Renal pelvis (tissue), 4 donors: ENCODE measurements around the gene NPSR1. TPM values are rescaled to one million over a fixed set of nuclear protein-coding genes. Genes with fewer than 3 reads are reported as not detected.
A peak's percentile ranks its signal among the peaks of the same experiment; 100 is the strongest.

ENCODE experiments used
- DNase-seq: peaks from one replicate; pipeline ENCODE4 v3.0.0-alpha.2; 2013
- polyA plus RNA-seq, 3 donors: library from polyadenylated mRNA; unstranded; fragments of 120-200 nt; gene quantifications; one replicate each; pipeline ENCODE4 v1.2.1, GENCODE V29; 2013; ENCODE audit not compliant: insufficient read length in 3 of 3

Gene NPSR1
- polyA plus RNA-seq, 3 donors = 0.06 TPM; not detected in 2

- DNase-seq = no peak
These were observed 61.6 kb downstream of the NPSR1 start for GRCh38 chr7:34719636-34720035.

- no peak for DNase-seq
These were observed 62.3 kb downstream of the NPSR1 start for GRCh38 chr7:34720289-34720688.

GRCh38 chr7:34723338-34723737 lies 65.3 kb downstream of the NPSR1 start:
- DNase-seq = no peak

- DNase-seq = no peak
These were observed 66.0 kb downstream of the NPSR1 start for GRCh38 chr7:34723866-34724490.

GRCh38 chr7:34726221-34726620 lies 68.2 kb downstream of the NPSR1 start:
- no peak for DNase-seq

- no peak for DNase-seq
These were observed 69.5 kb downstream of the NPSR1 start for GRCh38 chr7:34727464-34727995.

GRCh38 chr7:34728156-34728555 lies 70.1 kb downstream of the NPSR1 start:
- DNase-seq = no peak

GRCh38 chr7:34734771-34735170 lies 76.8 kb downstream of the NPSR1 start:
- DNase-seq = no peak

- DNase-seq = no peak
These were observed 77.5 kb downstream of the NPSR1 start for GRCh38 chr7:34735526-34735925.

- no peak for DNase-seq
These were observed 81.8 kb downstream of the NPSR1 start for GRCh38 chr7:34739651-34740300.

- DNase-seq = no peak
These were observed 82.8 kb downstream of the NPSR1 start for GRCh38 chr7:34740840-34741239.

GRCh38 chr7:34747176-34747781 lies 89.3 kb downstream of the NPSR1 start:
- no peak for DNase-seq

GRCh38 chr7:34747867-34748727 lies 90.1 kb downstream of the NPSR1 start:
- peak; percentile 27 for DNase-seq

- no peak for DNase-seq
These were observed 90.7 kb downstream of the NPSR1 start for GRCh38 chr7:34748728-34749089.

- DNase-seq = no peak
These were observed 91.4 kb downstream of the NPSR1 start for GRCh38 chr7:34749446-34749845.

GRCh38 chr7:34750209-34750608 lies 92.2 kb downstream of the NPSR1 start:
- no peak for DNase-seq

- DNase-seq = no peak
These were observed 92.6 kb downstream of the NPSR1 start for GRCh38 chr7:34750636-34751035.

- DNase-seq = peak; percentile 20
These were observed 94.0 kb downstream of the NPSR1 start for GRCh38 chr7:34751725-34752643.

- no peak for DNase-seq
These were observed 94.9 kb downstream of the NPSR1 start for GRCh38 chr7:34752929-34753328.

GRCh38 chr7:34755008-34755407 lies 97.0 kb downstream of the NPSR1 start:
- DNase-seq = no peak

- peak; percentile 16 for DNase-seq
These were observed 98.0 kb downstream of the NPSR1 start for GRCh38 chr7:34756025-34756437.
